Common myeloid progenitor, CD34-positive (primary cell): ENCODE data around the gene CEL.
A peak's percentile ranks its signal among the peaks of the same experiment; 100 is the strongest.

Experiments
- CTCF ChIA-PET: fragments of 350-600 bp; sonication (Branson Sonifier 250); formaldehyde crosslinking; loops from one replicate; lab custom pipeline; 2021; ENCODE audit warnings: antibody characterized with exemption; lab: Charles Lee
- POLR2A ChIA-PET: fragments of 350-600 bp; sonication (Branson Sonifier 250); formaldehyde crosslinking; loops from one replicate; lab custom pipeline; 2021; ENCODE audit warnings: antibody characterized with exemption; lab: Charles Lee
- DNase-seq, 3 donors: peaks; one replicate each; pipeline versions ENCODE4 v3.0.0 to v3.0.0-alpha.2; 2013
- H3K27ac ChIP-seq, 2 experiments: 1 replicate in 1 of 2; 2 replicates in 1 of 2; pipeline ENCODE4 v1.7.0; 2013; ENCODE audit warnings: inconsistent platforms in 2 of 2, low read length in 2 of 2, mild to moderate bottlenecking in 2 of 2, low read depth in 1 of 2, moderate library complexity in 1 of 2; ENCODE audit not compliant: severe bottlenecking in 2 of 2, insufficient read depth in 1 of 2, poor library complexity in 1 of 2
- H3K27me3 ChIP-seq, 5 experiments: replicated peaks in 2 of 5; 1 replicate in 3 of 5; 2 replicates in 2 of 5; pipeline versions ENCODE4 v1.6.1 to v1.7.0; 2013; ENCODE audit warnings: low read length in 4 of 5, mild to moderate bottlenecking in 2 of 5, moderate library complexity in 2 of 5, inconsistent platforms in 1 of 5; ENCODE audit not compliant: insufficient read depth in 5 of 5, control insufficient read depth in 4 of 5
- H3K36me3 ChIP-seq, 4 experiments: 1 replicate in 2 of 4; 2 replicates in 2 of 4; pipeline versions ENCODE4 v1.6.1 to v1.7.0; 2013; ENCODE audit warnings: low read length in 3 of 4, control low read depth in 1 of 4, mild to moderate bottlenecking in 1 of 4; ENCODE audit not compliant: control insufficient read depth in 4 of 4, insufficient read depth in 4 of 4
- H3K4me1 ChIP-seq, 4 experiments: 1 replicate in 3 of 4; 2 replicates in 1 of 4; pipeline versions ENCODE4 v1.6.1 to v1.7.1; 2013; ENCODE audit warnings: low read length in 3 of 4, mild to moderate bottlenecking in 3 of 4, control low read depth in 1 of 4, inconsistent platforms in 1 of 4, moderate library complexity in 1 of 4; ENCODE audit not compliant: control insufficient read depth in 4 of 4, insufficient read depth in 4 of 4; ENCODE audit errors: control extremely low read depth in 1 of 4
- H3K4me3 ChIP-seq, 7 experiments: 1 replicate in 4 of 7; 2 replicates in 3 of 7; pipeline versions ENCODE4 v1.5.1 to v1.7.0; 2013; ENCODE audit warnings: mild to moderate bottlenecking in 7 of 7, low read length in 6 of 7, moderate library complexity in 6 of 7, inconsistent platforms in 2 of 7, low read depth in 2 of 7, control low read depth in 1 of 7; ENCODE audit not compliant: insufficient read depth in 4 of 7, control insufficient read depth in 1 of 7; ENCODE audit errors: extremely low read depth in 1 of 7
- H3K9me3 ChIP-seq, 5 experiments: 1 replicate in 4 of 5; 2 replicates in 1 of 5; pipeline versions ENCODE4 v1.6.1 to v1.7.1; 2013; ENCODE audit warnings: low read length in 4 of 5, mild to moderate bottlenecking in 2 of 5, inconsistent platforms in 1 of 5, low read depth in 1 of 5, moderate library complexity in 1 of 5; ENCODE audit not compliant: control insufficient read depth in 4 of 5, insufficient read depth in 2 of 5; ENCODE audit errors: control extremely low read depth in 1 of 5
- WGBS: methylation state at CpG from one replicate; pipeline ENCODE4 v1.1.5; 2013; ENCODE audit not compliant: insufficient coverage; 5-methylcytosine and 5-hydroxymethylcytosine counted together

The CEL gene

DNA sequence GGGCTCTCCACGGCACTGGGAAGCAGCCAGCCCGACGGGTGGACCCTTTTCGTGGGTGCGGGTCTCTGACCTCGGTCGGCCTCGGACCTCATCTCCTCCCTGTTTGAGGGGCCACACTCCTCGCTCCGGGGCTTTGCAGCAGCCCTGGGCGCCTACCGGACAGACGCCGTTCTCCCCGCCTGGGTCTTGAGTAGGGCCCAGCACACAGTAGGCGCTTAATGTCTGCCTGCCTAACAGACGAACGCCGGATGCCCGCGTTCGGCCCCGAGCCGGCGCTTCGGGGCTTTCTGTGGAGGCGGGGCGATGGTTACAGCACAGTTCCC lies 31.8 kb upstream of the CEL start:
- H3K9me3 ChIP-seq: no peaks in the 10 kb centered on the region
- H3K4me3 ChIP-seq: peak overlapping the region; percentile 88 to 100 (median 92)
- H3K4me1 ChIP-seq: peaks cover 5 to 31% (median 26%) of the 10 kb centered on the region in 4 experiments
- ChIA-PET CTCF (interaction anchor here (0.8 to 3.8 kb wide), 8 partner anchors 7 to 114 kb away, joined by 3 to 18 read pairs (median 6); partner anchors contain the start of gene GFI1B), POLR2A (interaction anchor here (1.0 to 1.4 kb wide), 4 partner anchors 14 to 115 kb away, joined by 3 to 7 read pairs (median 4); no protein-coding TSS in a partner anchor)
- H3K27me3 ChIP-seq: no peaks in the 10 kb centered on the region
- H3K36me3 ChIP-seq: peaks cover 2 to 17% (median 12%) of the 10 kb centered on the region in 4 experiments
- peak overlapping the region; percentile 83 to 93 for H3K27ac ChIP-seq
- no peak for DNase-seq
- under 1% methylated on average over 26 of the region's 28 CpGs for WGBS

- H3K27me3 ChIP-seq: no peaks in the 10 kb centered on the region
- ChIA-PET POLR2A (interaction anchor here (1.0 to 1.4 kb wide), 6 partner anchors 10 to 114 kb away, joined by 3 to 7 read pairs (median 4); no protein-coding TSS in a partner anchor), CTCF (interaction anchor here (0.8 to 3.8 kb wide), 8 partner anchors 8 to 114 kb away, joined by 3 to 18 read pairs (median 6); partner anchors contain the start of gene GFI1B)
- WGBS: under 1% methylated on average over 53 of the region's 63 CpGs
- H3K36me3 ChIP-seq: peaks cover 2 to 17% (median 12%) of the 10 kb centered on the region in 4 experiments
- H3K27ac ChIP-seq: peak within 1 kb of the TSS; percentile 83 to 93
- peak; percentile 99 for DNase-seq
- H3K9me3 ChIP-seq: no peaks in the 10 kb centered on the region
- peaks cover 5 to 37% (median 30%) of the 10 kb centered on the region in 4 experiments for H3K4me1 ChIP-seq
- H3K4me3 ChIP-seq: peak within 1 kb of the TSS; percentile 91 to 100 (median 92)
Measured at GRCh38 chr9:133030317-133031129, 31.3 kb upstream of the CEL start, which contains the start of gene GTF3C5. TSS of gene GTF3C5 (plus strand) at chr9:133030997. CDS start at chr9:133031012, 15 bp downstream.

- POLR2A ChIA-PET: interaction anchor here (1.1 to 1.4 kb wide), 5 partner anchors 10 to 113 kb away, joined by 3 to 7 read pairs (median 4); no protein-coding TSS in a partner anchor
- H3K4me3 ChIP-seq: peak overlapping the region; percentile 91 to 100 (median 92)
- H3K36me3 ChIP-seq: peaks cover 2 to 17% (median 12%) of the 10 kb centered on the region in 4 experiments
- no peaks in the 10 kb centered on the region for H3K27me3 ChIP-seq
- peaks cover 5 to 40% (median 30%) of the 10 kb centered on the region in 4 experiments for H3K4me1 ChIP-seq
- WGBS: 0% methylated on average over 16 of the region's 16 CpGs
- no peaks in the 10 kb centered on the region for H3K9me3 ChIP-seq
- H3K27ac ChIP-seq: peak overlapping the region; percentile 83 to 93
- CTCF ChIA-PET: interaction anchor here (1.4 to 3.8 kb wide), 6 partner anchors 9 to 116 kb away, joined by 3 to 18 read pairs (median 10); partner anchors contain the start of gene GFI1B
- no peak for DNase-seq
Measured at GRCh38 chr9:133031130-133031422, 30.7 kb upstream of the CEL start.

DNA sequence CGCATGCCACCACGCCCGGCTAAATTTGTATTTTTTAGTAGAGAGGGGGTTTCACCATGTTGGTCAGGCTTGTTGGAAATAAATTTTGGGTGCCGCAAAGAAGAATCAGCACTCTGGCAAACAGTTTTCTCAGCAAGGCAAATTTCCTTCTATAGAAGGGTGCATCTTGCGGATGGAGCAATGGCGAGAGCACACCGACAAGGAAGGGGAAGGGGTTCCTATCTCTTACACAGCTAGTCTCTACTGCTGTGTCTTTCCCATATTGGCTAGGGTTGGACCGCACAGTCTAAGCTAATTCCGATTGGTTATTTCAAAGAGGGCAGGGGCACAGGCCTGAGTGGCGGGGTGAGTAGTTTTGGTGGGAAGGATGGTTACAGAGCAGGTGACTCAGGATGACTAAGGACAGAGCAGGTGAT lies 30.3 kb upstream of the CEL start:
- POLR2A ChIA-PET: interaction anchor here (1.3 to 1.4 kb wide), 4 partner anchors 9 to 113 kb away, joined by 3 to 7 read pairs (median 4); no protein-coding TSS in a partner anchor

DNA sequence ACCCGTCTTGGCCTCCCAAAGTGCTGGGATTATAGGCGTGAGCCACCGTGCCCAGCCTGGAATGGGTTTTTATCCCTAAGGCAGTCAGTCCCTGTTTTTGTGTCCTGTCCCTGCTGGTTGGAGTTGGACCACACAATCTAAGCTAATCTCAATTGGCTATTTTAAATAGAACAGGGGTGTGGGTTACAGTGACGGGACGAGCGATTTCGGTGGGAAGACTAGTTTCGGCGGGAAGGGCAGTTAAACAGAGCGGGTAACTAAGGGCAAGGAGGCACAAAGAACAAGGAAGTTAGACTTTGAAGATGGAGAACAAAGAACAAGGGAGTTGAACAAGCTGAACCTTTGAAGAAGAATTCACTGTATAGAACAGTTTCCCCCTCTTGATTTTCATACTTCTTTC lies 29.6 kb upstream of the CEL start:
- CTCF ChIA-PET: interaction anchor here (0.8 to 3.8 kb wide), 8 partner anchors 9 to 115 kb away, joined by 3 to 18 read pairs (median 6); no protein-coding TSS in a partner anchor

More for the DNA sequence above, 30.3 kb upstream of the CEL start:
- Histone ChIP-seq H3K9me3 (no peaks in the 10 kb centered on the region), H3K4me3 (peak overlapping the region; percentile 91 to 100 (median 92)), H3K27ac (peak overlapping the region; percentile 83 to 93), H3K4me1 (peaks cover 5 to 40% (median 30%) of the 10 kb centered on the region in 4 experiments), H3K27me3 (no peaks in the 10 kb centered on the region), H3K36me3 (peaks cover 2 to 21% (median 13%) of the 10 kb centered on the region in 4 experiments)
- 76% methylated on average over 10 of the region's 10 CpGs for WGBS
- no peak for DNase-seq
- CTCF ChIA-PET: interaction anchor here (1.2 to 3.8 kb wide), 8 partner anchors 9 to 116 kb away, joined by 3 to 18 read pairs (median 9); partner anchors contain the start of gene GFI1B

DNA sequence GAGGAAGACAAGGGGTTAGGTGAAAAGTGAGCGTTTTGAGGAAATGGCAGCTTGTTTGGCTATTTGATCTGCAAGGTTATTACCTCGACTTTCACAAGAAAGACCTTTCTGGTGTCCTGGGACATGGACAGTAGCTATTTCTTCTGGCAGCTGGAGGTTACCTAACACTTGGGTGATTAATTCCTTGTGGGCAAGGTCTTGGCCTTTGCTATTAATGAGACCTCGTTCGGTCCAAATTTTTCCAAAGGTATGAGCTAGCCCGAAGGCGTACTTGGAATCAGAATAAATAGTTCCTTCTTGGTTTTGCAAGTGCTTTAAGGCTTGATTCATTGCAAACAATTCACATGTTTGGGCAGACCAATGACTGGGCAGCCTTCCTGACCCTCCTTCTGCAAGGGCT lies 26.1 kb upstream of the CEL start:
- Histone ChIP-seq H3K27ac (no peak overlapping the region), H3K9me3 (no peaks in the 10 kb centered on the region), H3K36me3 (peaks cover 2 to 42% (median 22%) of the 10 kb centered on the region in 4 experiments), H3K4me1 (peaks cover 5 to 31% (median 20%) of the 10 kb centered on the region in 4 experiments), H3K4me3 (no peak overlapping the region), H3K27me3 (no peaks in the 10 kb centered on the region)
- DNase-seq: no peak
- ChIA-PET POLR2A (interaction anchor here (0.8 kb wide), 1 partner anchor 233 kb away, joined by 3 read pairs; no protein-coding TSS in a partner anchor), CTCF (interaction anchor here (0.9 to 1.7 kb wide), 7 partner anchors 16 to 112 kb away, joined by 3 to 8 read pairs (median 3); no protein-coding TSS in a partner anchor)
- WGBS: 84% methylated on average over 5 of the region's 6 CpGs

More for the DNA sequence above, 29.6 kb upstream of the CEL start:
- POLR2A ChIA-PET: no interaction called here
- Histone ChIP-seq H3K27ac (no peak overlapping the region), H3K4me3 (peak overlapping the region in 5 of 7 experiments; percentile 6 to 100 (median 91)), H3K4me1 (peaks cover 5 to 40% (median 30%) of the 10 kb centered on the region in 4 experiments), H3K9me3 (no peaks in the 10 kb centered on the region), H3K36me3 (peaks cover 2 to 26% (median 17%) of the 10 kb centered on the region in 4 experiments), H3K27me3 (no peaks in the 10 kb centered on the region)
- no peak for DNase-seq
- WGBS: 100% methylated on average over 5 of the region's 10 CpGs
